ENCODE results near the gene SRMS. TPM values are rescaled to one million over a fixed set of nuclear protein-coding genes. Genes with fewer than 3 reads are reported as not detected.

SRMS gene
- total RNA-seq, 1 experiment from 2014 or later, result 0.79 TPM

DNA sequence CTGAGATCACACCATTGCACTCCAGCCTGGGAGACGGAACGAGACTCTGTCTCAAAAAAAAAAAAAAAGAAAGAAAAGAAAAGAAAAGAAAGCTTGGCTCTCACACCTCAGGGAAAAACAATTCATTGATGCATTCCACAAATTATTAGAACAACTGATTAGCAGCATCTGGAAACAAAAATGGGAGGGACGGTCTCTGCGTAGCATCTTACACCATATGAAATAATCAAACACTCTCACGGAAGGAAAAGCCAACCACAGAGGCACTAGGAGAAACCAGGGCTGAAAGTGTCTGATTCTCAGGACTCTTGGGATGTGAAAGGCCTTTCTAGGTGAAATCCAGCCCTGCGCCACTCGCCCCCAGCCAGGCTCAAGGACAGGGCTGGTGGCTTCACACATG lies 28.8 kb upstream of the SRMS start:
- Histone ChIP-seq H3K79me1 (ENCODE audit: insufficient read depth, low read depth, low read length, poor library complexity, severe bottlenecking) (no peaks in the 10 kb centered on the region), H3K4me1 (ENCODE audit: insufficient read depth, low read length) (no peaks in the 10 kb centered on the region), H3K79me2 (ENCODE audit: insufficient read depth, low read length) (no peaks in the 10 kb centered on the region), H2AK5ac (ENCODE audit: insufficient read length, low read length) (no peak overlapping the region), H3K4me2 (ENCODE audit: insufficient read depth, insufficient read length, low read length) (no peak overlapping the region), H3K23ac (ENCODE audit: insufficient read length, low read depth, low read length) (no peak overlapping the region), H3T11ph (ENCODE audit: low read length) (no peak overlapping the region), H2BK120ac (ENCODE audit: low read depth, low read length, poor library complexity, severe bottlenecking) (no peak overlapping the region), H2BK5ac (ENCODE audit: insufficient read length, low read length) (no peak overlapping the region), H3K27ac (ENCODE audit: insufficient read length, low read depth, low read length) (no peak overlapping the region), H3K4ac (ENCODE audit: low read depth, low read length) (no peak overlapping the region), H3K9ac (ENCODE audit: extremely low read depth, insufficient read length, low read length) (no peak overlapping the region), H4K8ac (replicated peaks; ENCODE audit: insufficient read length, low read depth, low read length) (no peak overlapping the region), H2BK20ac (ENCODE audit: low read depth, low read length, poor library complexity, severe bottlenecking) (no peak overlapping the region), H3K9me3 (ENCODE audit: control insufficient read depth, low read depth, low read length) (no peaks in the 10 kb centered on the region), H4K91ac (ENCODE audit: insufficient read length, low read depth, low read length) (no peak overlapping the region), H2AFZ (ENCODE audit: low read length) (no peak overlapping the region), H4K20me1 (ENCODE audit: control insufficient read depth, insufficient read depth, insufficient read length) (no peaks in the 10 kb centered on the region), H3K14ac (ENCODE audit: insufficient read depth, low read length) (no peak overlapping the region), H3K56ac (ENCODE audit: insufficient read length, low read depth, low read length) (no peak overlapping the region), H3K27me3 (ENCODE audit: insufficient read depth, low read length) (no peaks in the 10 kb centered on the region), H3K18ac (ENCODE audit: insufficient read length, low read depth, low read length) (no peak overlapping the region), H2BK12ac (ENCODE audit: insufficient read length, low read depth, low read length) (no peak overlapping the region), H3K23me2 (ENCODE audit: insufficient read length, low read depth, low read length, poor library complexity, severe bottlenecking) (peaks cover 4% of the 10 kb centered on the region), H2BK15ac (ENCODE audit: low read depth, low read length) (no peak overlapping the region), H4K5ac (ENCODE audit: insufficient read length, low read depth, low read length) (no peak overlapping the region)
- Mint-ChIP-seq H3K4me1 (peaks cover 4 to 13% of the 10 kb centered on the region in 2 experiments; a peak in 3 of 4 replicates), H3K27ac (no peak overlapping the region), H3K4me3 (no peak overlapping the region), H3K9me3 (no peaks in the 10 kb centered on the region), H3K27me3 (ENCODE audit: low read depth) (no peaks in the 10 kb centered on the region; the same call in none of the 2 replicates), H3K36me3 (ENCODE audit: insufficient read depth in 1 of 3, low read depth in 3 of 3) (no peaks in the 10 kb centered on the region)
- no CpG with 5 or more reads among the region's 7 CpGs for WGBS (ENCODE audit: extremely low coverage, insufficient read length, low lambda C conversion rate)
- TF ChIP-seq, protein P1, sequence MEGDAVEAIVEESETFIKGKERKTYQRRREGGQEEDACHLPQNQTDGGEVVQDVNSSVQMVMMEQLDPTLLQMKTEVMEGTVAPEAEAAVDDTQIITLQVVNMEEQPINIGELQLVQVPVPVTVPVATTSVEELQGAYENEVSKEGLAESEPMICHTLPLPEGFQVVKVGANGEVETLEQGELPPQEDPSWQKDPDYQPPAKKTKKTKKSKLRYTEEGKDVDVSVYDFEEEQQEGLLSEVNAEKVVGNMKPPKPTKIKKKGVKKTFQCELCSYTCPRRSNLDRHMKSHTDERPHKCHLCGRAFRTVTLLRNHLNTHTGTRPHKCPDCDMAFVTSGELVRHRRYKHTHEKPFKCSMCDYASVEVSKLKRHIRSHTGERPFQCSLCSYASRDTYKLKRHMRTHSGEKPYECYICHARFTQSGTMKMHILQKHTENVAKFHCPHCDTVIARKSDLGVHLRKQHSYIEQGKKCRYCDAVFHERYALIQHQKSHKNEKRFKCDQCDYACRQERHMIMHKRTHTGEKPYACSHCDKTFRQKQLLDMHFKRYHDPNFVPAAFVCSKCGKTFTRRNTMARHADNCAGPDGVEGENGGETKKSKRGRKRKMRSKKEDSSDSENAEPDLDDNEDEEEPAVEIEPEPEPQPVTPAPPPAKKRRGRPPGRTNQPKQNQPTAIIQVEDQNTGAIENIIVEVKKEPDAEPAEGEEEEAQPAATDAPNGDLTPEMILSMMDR (conservative IDR thresholded peaks at IDR 0.05), result no peak
- no peak for DNase-seq

All from H9 (cell line).